MM.1S (cell line): Measurements from ENCODE around the gene CNOT4.

Source experiments
- EZH2 ChIP-seq: fragments of 300-600 bp; sonication (generic); optimal IDR thresholded peaks from 2 replicates; pipeline ENCODE3; 2017; ENCODE audit warnings: low read depth, mild to moderate bottlenecking, antibody characterized with exemption, low read length, mixed read lengths
- EZH2phosphoT487 ChIP-seq: fragments of 300-600 bp; sonication (generic); IDR thresholded peaks from 2 replicates; pipeline ENCODE4 v1.6.1; 2018; ENCODE audit warnings: antibody characterized with exemption, low read length
- TF ChIP-seq, protein P1 (sequence below): fragments of 300-600 bp; sonication (generic); IDR thresholded peaks from 2 replicates; pipeline ENCODE4 v1.5.1; 2016; ENCODE audit warnings: antibody characterized with exemption, low read length, mixed read lengths

- TF ChIP-seq, protein P1, sequence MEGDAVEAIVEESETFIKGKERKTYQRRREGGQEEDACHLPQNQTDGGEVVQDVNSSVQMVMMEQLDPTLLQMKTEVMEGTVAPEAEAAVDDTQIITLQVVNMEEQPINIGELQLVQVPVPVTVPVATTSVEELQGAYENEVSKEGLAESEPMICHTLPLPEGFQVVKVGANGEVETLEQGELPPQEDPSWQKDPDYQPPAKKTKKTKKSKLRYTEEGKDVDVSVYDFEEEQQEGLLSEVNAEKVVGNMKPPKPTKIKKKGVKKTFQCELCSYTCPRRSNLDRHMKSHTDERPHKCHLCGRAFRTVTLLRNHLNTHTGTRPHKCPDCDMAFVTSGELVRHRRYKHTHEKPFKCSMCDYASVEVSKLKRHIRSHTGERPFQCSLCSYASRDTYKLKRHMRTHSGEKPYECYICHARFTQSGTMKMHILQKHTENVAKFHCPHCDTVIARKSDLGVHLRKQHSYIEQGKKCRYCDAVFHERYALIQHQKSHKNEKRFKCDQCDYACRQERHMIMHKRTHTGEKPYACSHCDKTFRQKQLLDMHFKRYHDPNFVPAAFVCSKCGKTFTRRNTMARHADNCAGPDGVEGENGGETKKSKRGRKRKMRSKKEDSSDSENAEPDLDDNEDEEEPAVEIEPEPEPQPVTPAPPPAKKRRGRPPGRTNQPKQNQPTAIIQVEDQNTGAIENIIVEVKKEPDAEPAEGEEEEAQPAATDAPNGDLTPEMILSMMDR: no peak
- no peak for TF ChIP-seq EZH2phosphoT487
- TF ChIP-seq EZH2: no peak
These were observed 133.8 kb downstream of the CNOT4 start for GRCh38 chr7:135375908-135376699.
